ENCODE measurements around the gene LUZP2. TPM values are rescaled to one million over a fixed set of nuclear protein-coding genes. Genes with fewer than 3 reads are reported as not detected.

LUZP2 gene
- total RNA-seq, 2 experiments from 2014 or later = not detected

- intact Hi-C loops (cut with DNase I, micrococcal nuclease) = no loop called here
- Histone ChIP-seq H3K4me3 (ENCODE audit: low read length) (no peak overlapping the region), H3K36me3 (ENCODE audit: insufficient read depth, low read length) (no peaks in the 10 kb centered on the region), H3K27ac (ENCODE audit: low read depth in 1 of 2, low read length in 2 of 2) (no peak overlapping the region), H3K27me3 (ENCODE audit: control insufficient read depth in 1 of 2, insufficient read depth in 2 of 2, low read length in 2 of 2) (no peaks in the 10 kb centered on the region), H3K4me1 (ENCODE audit: insufficient read depth, low read length) (no peaks in the 10 kb centered on the region), H3K9me3 (ENCODE audit: control insufficient read depth in 1 of 2, insufficient read depth in 1 of 2, low read length in 2 of 2) (peaks cover 0 to 5% of the 10 kb centered on the region in 2 experiments)
- ATAC-seq (ENCODE audit: poor library complexity) (no peak), DNase-seq (no peak)
- Mint-ChIP-seq H3K36me3 (ENCODE audit: low read depth) (no peaks in the 10 kb centered on the region), H3K4me1 (ENCODE audit: low read depth) (no peaks in the 10 kb centered on the region), H3K27me3 (no peaks in the 10 kb centered on the region), H3K9me3 (peaks cover 4% of the 10 kb centered on the region), H3K4me3 (no peak overlapping the region), H3K27ac (no peak overlapping the region)
- ChIA-PET CTCF (no interaction called here), POLR2A (no interaction called here)
- no peak for TF ChIP-seq CTCF (IDR thresholded peaks at IDR 0.05)
Measured at GRCh38 chr11:24781288-24781687, 284.4 kb downstream of the LUZP2 start.

- Histone ChIP-seq H3K9me3 (ENCODE audit: control insufficient read depth in 1 of 2, insufficient read depth in 1 of 2, low read length in 2 of 2) (no peaks in the 10 kb centered on the region), H3K4me3 (ENCODE audit: low read length) (no peak overlapping the region), H3K4me1 (ENCODE audit: insufficient read depth, low read length) (no peaks in the 10 kb centered on the region), H3K27ac (ENCODE audit: low read depth in 1 of 2, low read length in 2 of 2) (no peak overlapping the region), H3K36me3 (ENCODE audit: insufficient read depth, low read length) (no peaks in the 10 kb centered on the region), H3K27me3 (ENCODE audit: control insufficient read depth in 1 of 2, insufficient read depth in 2 of 2, low read length in 2 of 2) (no peaks in the 10 kb centered on the region)
- no peaks in the 10 kb centered on the region for H3K4me1 Mint-ChIP-seq (ENCODE audit: low read depth)
- DNase-seq (no peak), ATAC-seq (ENCODE audit: poor library complexity) (no peak)
- CTCF ChIA-PET = no interaction called here
- intact Hi-C loops (cut with DNase I, micrococcal nuclease) = no loop called here
- H3K27ac Mint-ChIP-seq = no peak overlapping the region
- no peaks in the 10 kb centered on the region for H3K27me3 Mint-ChIP-seq
- H3K9me3 Mint-ChIP-seq = peaks cover 7% of the 10 kb centered on the region
- TF ChIP-seq CTCF (IDR thresholded peaks at IDR 0.05) = no peak
- H3K36me3 Mint-ChIP-seq (ENCODE audit: low read depth) = no peaks in the 10 kb centered on the region
- POLR2A ChIA-PET = no interaction called here
- no peak overlapping the region for H3K4me3 Mint-ChIP-seq
Measured at GRCh38 chr11:24793479-24793878, 296.6 kb downstream of the LUZP2 start.

GRCh38 chr11:24794064-24794463 is 297.2 kb downstream of the LUZP2 start:
- ATAC-seq (ENCODE audit: poor library complexity) (no peak), DNase-seq (no peak)
- Mint-ChIP-seq H3K36me3 (ENCODE audit: low read depth) (no peaks in the 10 kb centered on the region), H3K9me3 (peaks cover 7% of the 10 kb centered on the region), H3K27me3 (no peaks in the 10 kb centered on the region), H3K4me3 (no peak overlapping the region), H3K27ac (no peak overlapping the region), H3K4me1 (ENCODE audit: low read depth) (no peaks in the 10 kb centered on the region)
- ChIA-PET POLR2A (no interaction called here), CTCF (no interaction called here)
- no peaks in the 10 kb centered on the region for H3K27me3 ChIP-seq (ENCODE audit: control insufficient read depth in 1 of 2, insufficient read depth in 2 of 2, low read length in 2 of 2)
- H3K4me1 ChIP-seq (ENCODE audit: insufficient read depth, low read length) = no peaks in the 10 kb centered on the region
- H3K9me3 ChIP-seq (ENCODE audit: control insufficient read depth in 1 of 2, insufficient read depth in 1 of 2, low read length in 2 of 2) = no peaks in the 10 kb centered on the region
- no peak for TF ChIP-seq CTCF (IDR thresholded peaks at IDR 0.05)
- intact Hi-C loops (cut with DNase I, micrococcal nuclease) = no loop called here
- no peaks in the 10 kb centered on the region for H3K36me3 ChIP-seq (ENCODE audit: insufficient read depth, low read length)
- no peak overlapping the region for H3K27ac ChIP-seq (ENCODE audit: low read depth in 1 of 2, low read length in 2 of 2)
- H3K4me3 ChIP-seq (ENCODE audit: low read length) = no peak overlapping the region
